Activated CD8-positive, alpha-beta memory T cell treated with anti-CD3 and anti-CD28 coated beads for 4 hours (primary cell): Measurements from ENCODE around the gene GTF2H2.
"Not testable (repeated sequence)": the region's sequence is repeated elsewhere in the genome, so short reads cannot be mapped to it uniquely, and the experiment has no call there.

ENCODE experiments used
- DNase-seq, 2 donors: peaks; one replicate each; pipeline ENCODE4 v3.0.0-alpha.2; 2020; ENCODE audit warnings: low read depth in 2 of 2

The GTF2H2 gene

GRCh38 chr5:71013575-71013974, 53.9 kb downstream of the GTF2H2 start:
- no peak for DNase-seq

- DNase-seq: no peak
These were observed 56.2 kb downstream of the GTF2H2 start for GRCh38 chr5:71011194-71011792.

- not testable (repeated sequence) for DNase-seq
These were observed 60.5 kb downstream of the GTF2H2 start for GRCh38 chr5:71006983-71007382.
